HEK293T (cell line): Measurements from ENCODE around the gene TGFB1.
A peak's percentile ranks its signal among the peaks of the same experiment; 100 is the strongest.

Experiments
- CTCF ChIA-PET: fragments of 350-600 bp; formaldehyde crosslinking; extraction: SDS; loops from one replicate; lab custom pipeline; 2021; ENCODE audit warnings: antibody characterized with exemption, inconsistent platforms; lab: Yijun Ruan, JAX
- POLR2A ChIA-PET: fragments of 350-600 bp; formaldehyde crosslinking; extraction: SDS; loops from one replicate; lab custom pipeline; 2020; ENCODE audit warnings: antibody characterized with exemption, inconsistent platforms; lab: Yijun Ruan, JAX
- DNase-seq: peaks from one replicate; pipeline ENCODE4 v3.0.0; 2012; ENCODE audit warnings: mixed read lengths; ENCODE audit errors: extremely low spot score
- ARNT ChIP-seq: fragments of 450-650 bp; IDR thresholded peaks from 2 replicates; pipeline ENCODE4 v1.6.1; 2017; ENCODE audit warnings: mild to moderate bottlenecking
- BHLHE40 ChIP-seq: fragments of 450-650 bp; IDR thresholded peaks from 2 replicates; pipeline ENCODE4 v1.6.1; 2016; ENCODE audit warnings: mild to moderate bottlenecking, moderate library complexity, borderline replicate concordance
- CTBP1 ChIP-seq: fragments of 450-650 bp; IDR thresholded peaks from 2 replicates; pipeline ENCODE4 v1.6.1; 2016; ENCODE audit warnings: borderline replicate concordance
- ELF4 ChIP-seq: fragments of 450-650 bp; IDR thresholded peaks from 2 replicates; pipeline ENCODE4 v1.6.1; 2017; ENCODE audit warnings: antibody characterized with exemption
- FOXA1 ChIP-seq: fragments of 450-650 bp; IDR thresholded peaks from 2 replicates; pipeline ENCODE4 v1.6.1; 2016; ENCODE audit warnings: mild to moderate bottlenecking
- FOXK2 ChIP-seq: fragments of 450-650 bp; IDR thresholded peaks from 2 replicates; pipeline ENCODE4 v1.6.1; 2016; ENCODE audit warnings: mild to moderate bottlenecking
- FOXM1 ChIP-seq: fragments of 450-650 bp; IDR thresholded peaks from 2 replicates; pipeline ENCODE4 v1.6.1; 2017; ENCODE audit warnings: mild to moderate bottlenecking, borderline replicate concordance
- HDGF ChIP-seq: fragments of 450-650 bp; IDR thresholded peaks from 2 replicates; pipeline ENCODE4 v1.6.1; 2017; ENCODE audit warnings: antibody characterized with exemption, borderline replicate concordance
- L3MBTL2 ChIP-seq: fragments of 450-650 bp; conservative IDR thresholded peaks from 2 replicates; pipeline ENCODE4 v1.6.1; 2016; ENCODE audit warnings: mild to moderate bottlenecking
- LEF1 ChIP-seq: fragments of 450-650 bp; IDR thresholded peaks from 2 replicates; pipeline ENCODE4 v1.6.1; 2017; ENCODE audit warnings: mild to moderate bottlenecking, borderline replicate concordance
- NFRKB ChIP-seq: fragments of 450-650 bp; IDR thresholded peaks from 2 replicates; pipeline ENCODE4 v1.6.1; 2016; ENCODE audit warnings: mild to moderate bottlenecking, moderate library complexity
- PKNOX1 ChIP-seq: fragments of 450-650 bp; IDR thresholded peaks from 2 replicates; pipeline ENCODE4 v1.6.1; 2016
- SP1 ChIP-seq: fragments of 450-650 bp; IDR thresholded peaks from 2 replicates; pipeline ENCODE4 v1.6.1; 2017
- SUZ12 ChIP-seq: fragments of 450-650 bp; IDR thresholded peaks from 2 replicates; pipeline ENCODE4 v1.6.1; 2016; ENCODE audit warnings: mild to moderate bottlenecking
- TARDBP ChIP-seq: fragments of 450-650 bp; IDR thresholded peaks from 2 replicates; pipeline ENCODE4 v1.6.1; 2016
- ZNF384 ChIP-seq: fragments of 450-650 bp; IDR thresholded peaks from 2 replicates; pipeline ENCODE4 v1.6.1; 2016

TGFB1 gene

DNA sequence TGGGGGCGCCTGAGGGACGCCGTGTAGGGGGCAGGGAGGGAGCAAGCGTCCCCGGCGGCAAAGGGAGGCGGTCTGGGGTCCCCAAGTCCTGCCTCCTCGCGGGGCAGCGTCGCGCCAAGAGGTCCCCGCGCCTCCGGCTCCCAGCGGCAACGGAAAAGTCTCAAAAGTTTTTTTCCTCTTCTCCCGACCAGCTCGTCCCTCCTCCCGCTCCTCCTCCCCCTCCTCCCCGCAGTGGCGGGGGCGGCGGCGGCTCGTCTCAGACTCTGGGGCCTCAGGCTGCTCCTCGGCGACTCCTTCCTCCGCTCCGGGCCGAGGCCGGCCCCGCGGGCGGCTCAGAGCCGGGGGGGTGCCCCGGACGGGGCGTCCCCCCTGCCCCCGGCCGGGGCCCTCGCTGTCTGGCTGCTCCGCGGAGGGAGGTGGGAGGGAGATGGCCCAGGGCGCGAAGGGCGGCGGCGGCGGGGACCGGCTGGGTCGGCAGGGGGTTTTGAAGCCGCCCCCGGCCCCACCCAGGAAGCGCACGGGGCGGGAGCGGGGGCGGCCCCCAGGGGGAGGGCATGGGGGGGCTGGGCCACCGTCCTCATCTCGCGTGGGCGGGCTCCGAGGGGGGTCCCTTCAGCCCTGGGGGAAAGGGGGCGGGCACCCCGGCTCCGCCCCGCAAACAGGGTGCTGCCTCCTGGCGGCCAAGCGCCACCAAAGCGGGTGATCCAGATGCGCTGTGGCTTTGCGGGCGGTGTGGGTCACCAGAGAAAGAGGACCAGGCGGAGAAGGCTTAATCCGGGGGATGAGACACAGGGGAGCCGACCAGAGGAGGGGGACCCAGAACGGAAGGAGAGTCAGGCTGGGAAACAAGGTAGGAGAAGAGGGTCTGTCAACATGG lies at the start of gene TGFB1:
Gene TGFB1 (minus strand): TSS at position 457 of the 877 bp plus-strand sequence. CDS start 878 bp downstream, outside the sequence.
- ChIA-PET POLR2A (interaction anchor here (0.8 to 5.4 kb wide), 5 partner anchors 10 to 85 kb away, joined by 3 to 51 read pairs (median 5); partner anchors contain the start of gene B9D2), CTCF (interaction anchor here (0.5 to 0.9 kb wide), 2 partner anchors 33 to 423 kb away, joined by 3 to 5 read pairs; no protein-coding TSS in a partner anchor)
- peak; percentile 83 for DNase-seq
- TF ChIP-seq ELF4, result no peak

GRCh38 chr19:41402010-41402409 lies 48.3 kb upstream of the TGFB1 start:
- CTCF ChIA-PET, result interaction anchor here (0.8 kb wide), 1 partner anchor 23 kb away, joined by 3 read pairs; no protein-coding TSS in a partner anchor

DNA sequence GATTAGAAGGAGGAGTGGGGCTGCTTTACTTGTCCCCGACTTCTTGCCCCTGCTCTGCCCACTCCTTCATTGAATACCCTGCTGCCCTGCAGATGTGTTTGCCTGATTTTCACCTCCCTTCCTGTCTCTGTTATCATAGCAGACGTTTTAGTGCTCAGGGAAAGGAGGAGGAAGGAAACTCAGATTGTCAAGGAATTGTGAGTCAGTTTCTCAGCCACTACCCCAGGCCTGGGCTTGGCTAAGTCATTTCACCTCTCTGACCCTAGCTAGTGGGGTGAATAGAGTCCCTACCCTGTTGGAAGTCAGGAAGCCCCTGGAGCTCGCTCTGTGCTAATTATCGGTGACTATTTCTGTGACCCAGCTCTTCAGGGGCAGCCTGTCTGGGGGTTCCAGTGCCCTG lies 47.8 kb upstream of the TGFB1 start:
- CTCF ChIA-PET, result no interaction called here
- TF ChIP-seq HDGF (no peak), NFRKB (no peak), TARDBP (no peak), L3MBTL2 (no peak), BHLHE40 (no peak), SP1 (no peak), ZNF384 (no peak), FOXM1 (no peak), ARNT (no peak), FOXA1 (no peak)
- no peak for DNase-seq
- POLR2A ChIA-PET, result no interaction called here

More at GRCh38 chr19:41402010-41402409, 48.3 kb upstream of the TGFB1 start:
- no peak for TF ChIP-seq SUZ12
- POLR2A ChIA-PET, result no interaction called here
- no peak for DNase-seq

GRCh38 chr19:41399525-41399924 lies 45.8 kb upstream of the TGFB1 start:
- TF ChIP-seq LEF1 (no peak), HDGF (no peak)
- CTCF ChIA-PET, result no interaction called here
- DNase-seq, result no peak
- POLR2A ChIA-PET, result interaction anchor here (0.9 to 1.9 kb wide), 2 partner anchors 9 to 40 kb away, joined by 5 to 8 read pairs; partner anchors contain the start of gene DMAC2

DNA sequence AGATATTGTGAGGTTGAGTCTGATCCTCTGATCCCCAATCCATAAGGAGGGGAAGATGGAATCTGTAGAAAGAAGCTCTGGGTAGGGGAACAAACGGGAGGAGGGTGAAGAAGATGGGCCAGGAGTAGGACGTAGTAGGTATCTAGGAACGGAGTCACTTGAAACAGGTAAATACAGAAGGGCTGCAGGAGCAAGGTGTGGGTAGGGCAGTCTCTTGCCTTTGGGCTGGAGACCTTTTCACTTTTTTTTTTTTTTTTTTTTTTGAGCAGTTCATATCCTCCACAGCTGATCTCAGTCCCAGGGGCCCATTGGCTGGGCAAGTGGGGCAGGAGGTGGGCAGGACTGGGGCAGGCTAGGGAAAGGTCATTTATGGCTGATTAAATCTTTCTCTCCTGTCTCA lies 45.4 kb upstream of the TGFB1 start:
- CTCF ChIA-PET, result no interaction called here
- POLR2A ChIA-PET, result interaction anchor here (0.9 to 1.9 kb wide), 2 partner anchors 10 to 40 kb away, joined by 5 to 8 read pairs; partner anchors contain the start of gene DMAC2
- DNase-seq, result no peak
- TF ChIP-seq FOXA1 (no peak), HDGF (no peak), ZNF384 (no peak)

- TF ChIP-seq FOXM1 (no peak), ZNF384 (no peak), NFRKB (no peak), HDGF (no peak), SP1 (no peak), LEF1 (no peak), BHLHE40 (no peak), TARDBP (no peak), FOXA1 (no peak), ARNT (no peak), FOXK2 (no peak), PKNOX1 (no peak), CTBP1 (no peak)
- ChIA-PET POLR2A (interaction anchor here (0.9 to 1.9 kb wide), 3 partner anchors 10 to 41 kb away, joined by 3 to 8 read pairs (median 5); partner anchors contain the start of gene DMAC2), CTCF (no interaction called here)
- no peak for DNase-seq
Observed at GRCh38 chr19:41398598-41398997, 44.9 kb upstream of the TGFB1 start.

- no peak for DNase-seq
- TF ChIP-seq FOXA1 (no peak), LEF1 (no peak), HDGF (no peak), TARDBP (no peak), ARNT (no peak), NFRKB (no peak), L3MBTL2 (no peak), SUZ12 (no peak), BHLHE40 (no peak), PKNOX1 (no peak), ZNF384 (no peak), CTBP1 (no peak), SP1 (no peak), FOXK2 (no peak), ELF4 (no peak), FOXM1 (no peak)
- ChIA-PET POLR2A (interaction anchor here (1.0 to 1.9 kb wide), 2 partner anchors 11 to 42 kb away, joined by 3 to 8 read pairs; partner anchors contain the start of gene DMAC2), CTCF (no interaction called here)
Observed at GRCh38 chr19:41398050-41398418, 44.3 kb upstream of the TGFB1 start.
